SJCRH30 (cell line): Measurements from ENCODE around the gene NDUFS2. TPM values are rescaled to one million over a fixed set of nuclear protein-coding genes. Genes with fewer than 3 reads are reported as not detected.

Experiments used
- DNase-seq, 2 experiments: peaks; one replicate each; pipeline ENCODE4 v3.0.0-alpha.2; 2015 to 2020
- H3K27ac ChIP-seq: fragments of 250-450 bp; sonication (Bioruptor Pico); 2 replicates; pipeline ENCODE4 v1.5.1; 2020; ENCODE audit warnings: mild to moderate bottlenecking, moderate library complexity
- H3K27me3 ChIP-seq: fragments of 250-450 bp; sonication (Bioruptor Pico); 2 replicates; pipeline ENCODE4 v1.5.1; 2020; ENCODE audit warnings: mild to moderate bottlenecking, moderate library complexity
- H3K36me3 ChIP-seq: fragments of 250-450 bp; sonication (Bioruptor Pico); 2 replicates; pipeline ENCODE4 v1.5.1; 2020; ENCODE audit warnings: mild to moderate bottlenecking, moderate library complexity
- H3K4me1 ChIP-seq: fragments of 250-450 bp; sonication (Bioruptor Pico); 2 replicates; pipeline ENCODE4 v1.5.1; 2020; ENCODE audit warnings: mild to moderate bottlenecking, moderate library complexity
- H3K4me3 ChIP-seq: fragments of 250-450 bp; sonication (Bioruptor Pico); 2 replicates; pipeline ENCODE4 v1.5.1; 2020; ENCODE audit warnings: mild to moderate bottlenecking, moderate library complexity
- H3K9me3 ChIP-seq: fragments of 250-450 bp; sonication (Bioruptor Pico); replicated peaks from 2 replicates; pipeline ENCODE4 v1.5.1; 2020; ENCODE audit warnings: mild to moderate bottlenecking, moderate library complexity
- total RNA-seq: library from RNA; depleted of rRNA; stranded (reverse); fragments of >200 nt; shearing (Covaris generic); gene quantifications from 2 replicates; pipeline ENCODE4 v1.2.3, GENCODE V29; 2014

Gene NDUFS2
- total RNA-seq, 1 experiment from 2014 or later = 60.3 TPM

GRCh38 chr1:161196521-161197451, 5.4 kb upstream of the NDUFS2 start:
- peak overlapping the region; percentile 93 for H3K27ac ChIP-seq
- H3K27me3 ChIP-seq = no peaks in the 10 kb centered on the region
- peaks cover 25% of the 10 kb centered on the region for H3K36me3 ChIP-seq
- peak; percentile 73 to 78 for DNase-seq
- no peaks in the 10 kb centered on the region for H3K9me3 ChIP-seq
- H3K4me1 ChIP-seq = peaks cover 26% of the 10 kb centered on the region
- H3K4me3 ChIP-seq = peak overlapping the region; percentile 57

- Histone ChIP-seq H3K36me3 (peaks cover 16% of the 10 kb centered on the region), H3K4me1 (peaks cover 26% of the 10 kb centered on the region), H3K4me3 (peak overlapping the region; percentile 57), H3K27ac (peak overlapping the region; percentile 93), H3K9me3 (no peaks in the 10 kb centered on the region), H3K27me3 (no peaks in the 10 kb centered on the region)
- no peak for DNase-seq
Measured at GRCh38 chr1:161197560-161198193, 4.5 kb upstream of the NDUFS2 start.

GRCh38 chr1:161198194-161198896, 3.8 kb upstream of the NDUFS2 start:
- Histone ChIP-seq H3K9me3 (no peaks in the 10 kb centered on the region), H3K36me3 (peaks cover 10% of the 10 kb centered on the region), H3K27me3 (no peaks in the 10 kb centered on the region), H3K27ac (peak overlapping the region; percentile 93), H3K4me1 (peaks cover 26% of the 10 kb centered on the region), H3K4me3 (peak overlapping the region; percentile 57)
- DNase-seq = peak; percentile 76 to 85

GRCh38 chr1:161198897-161199431, 3.2 kb upstream of the NDUFS2 start, which contains the start of gene ADAMTS4:
TSS of gene ADAMTS4 (minus strand) at chr1:161199054. CDS start at chr1:161198627, 427 bp downstream.
- Histone ChIP-seq H3K27ac (peak within 1 kb of the TSS; percentile 93), H3K9me3 (no peaks in the 10 kb centered on the region), H3K36me3 (peaks cover 8% of the 10 kb centered on the region), H3K27me3 (no peaks in the 10 kb centered on the region), H3K4me1 (peaks cover 26% of the 10 kb centered on the region), H3K4me3 (peak within 1 kb of the TSS; percentile 57)
- peak; percentile 97 to 98 for DNase-seq

GRCh38 chr1:161199506-161200139, 2.5 kb upstream of the NDUFS2 start:
- peak in 1 of 2 experiments; percentile 24 for DNase-seq
- peak overlapping the region; percentile 93 for H3K27ac ChIP-seq
- peak overlapping the region; percentile 25 for H3K4me3 ChIP-seq
- H3K4me1 ChIP-seq = peaks cover 26% of the 10 kb centered on the region
- no peaks in the 10 kb centered on the region for H3K9me3 ChIP-seq
- peaks cover 5% of the 10 kb centered on the region; the same call in 1 of the 2 replicates for H3K36me3 ChIP-seq
- no peaks in the 10 kb centered on the region for H3K27me3 ChIP-seq

- peak overlapping the region; percentile 93 for H3K27ac ChIP-seq
- H3K4me1 ChIP-seq = peaks cover 26% of the 10 kb centered on the region
- no peak for DNase-seq
Measured at GRCh38 chr1:161200421-161200991, 1.7 kb upstream of the NDUFS2 start.

GRCh38 chr1:161200992-161201835, 953 bp upstream of the NDUFS2 start:
- DNase-seq = peak; percentile 40 to 48
- Histone ChIP-seq H3K27me3 (no peaks in the 10 kb centered on the region), H3K27ac (peak overlapping the region; percentile 93), H3K4me3 (peak overlapping the region; percentile 72), H3K36me3 (no peaks in the 10 kb centered on the region), H3K9me3 (no peaks in the 10 kb centered on the region), H3K4me1 (peaks cover 25% of the 10 kb centered on the region)

More at GRCh38 chr1:161200421-161200991, 1.7 kb upstream of the NDUFS2 start:
- peaks cover under 1% of the 10 kb centered on the region; the same call in 1 of the 2 replicates for H3K36me3 ChIP-seq
- H3K9me3 ChIP-seq = no peaks in the 10 kb centered on the region
- H3K4me3 ChIP-seq = no peak overlapping the region
- H3K27me3 ChIP-seq = no peaks in the 10 kb centered on the region

- H3K9me3 ChIP-seq = no peaks in the 10 kb centered on the region
- H3K27me3 ChIP-seq = no peaks in the 10 kb centered on the region
- H3K4me1 ChIP-seq = no peaks in the 10 kb centered on the region
- H3K36me3 ChIP-seq = peaks cover 26% of the 10 kb centered on the region
- H3K27ac ChIP-seq = no peak overlapping the region
- no peak overlapping the region for H3K4me3 ChIP-seq
- DNase-seq = no peak
Measured at GRCh38 chr1:161206411-161207140, 4.4 kb downstream of the NDUFS2 start.

- Histone ChIP-seq H3K27ac (no peak overlapping the region), H3K4me3 (no peak overlapping the region), H3K9me3 (no peaks in the 10 kb centered on the region), H3K27me3 (no peaks in the 10 kb centered on the region), H3K4me1 (no peaks in the 10 kb centered on the region), H3K36me3 (peaks cover 29% of the 10 kb centered on the region)
- DNase-seq = no peak
Measured at GRCh38 chr1:161207173-161207572, 5.0 kb downstream of the NDUFS2 start.

- H3K36me3 ChIP-seq = peaks cover 35% of the 10 kb centered on the region
- no peaks in the 10 kb centered on the region for H3K9me3 ChIP-seq
- peak; percentile 77 to 82 for DNase-seq
Measured at GRCh38 chr1:161209790-161210409, 7.7 kb downstream of the NDUFS2 start.

GRCh38 chr1:161214369-161214768, 12.2 kb downstream of the NDUFS2 start:
- DNase-seq = no peak
- no peaks in the 10 kb centered on the region for H3K4me1 ChIP-seq
- H3K27ac ChIP-seq = no peak overlapping the region
- H3K36me3 ChIP-seq = peaks cover 27% of the 10 kb centered on the region
- H3K4me3 ChIP-seq = no peak overlapping the region
- H3K9me3 ChIP-seq = no peaks in the 10 kb centered on the region
- no peaks in the 10 kb centered on the region for H3K27me3 ChIP-seq

More at GRCh38 chr1:161209790-161210409, 7.7 kb downstream of the NDUFS2 start:
- Histone ChIP-seq H3K4me3 (no peak overlapping the region), H3K4me1 (no peaks in the 10 kb centered on the region), H3K27me3 (no peaks in the 10 kb centered on the region), H3K27ac (no peak overlapping the region)

- H3K9me3 ChIP-seq = no peaks in the 10 kb centered on the region
- no peak within 1 kb of the TSS for H3K4me3 ChIP-seq
- H3K4me1 ChIP-seq = no peaks in the 10 kb centered on the region
- DNase-seq = no peak
- H3K27ac ChIP-seq = no peak within 1 kb of the TSS
- H3K36me3 ChIP-seq = peaks cover 22% of the 10 kb centered on the region
- no peaks in the 10 kb centered on the region for H3K27me3 ChIP-seq
Measured at GRCh38 chr1:161215076-161215475, 12.9 kb downstream of the NDUFS2 start, which contains the start of gene FCER1G. TSS of gene FCER1G (plus strand) at chr1:161215295. CDS start at chr1:161215322, 27 bp downstream.
